GM18519 (cell line): ENCODE measurements around the gene TMEM30B.
"Not testable (repeated sequence)": the region's sequence is repeated elsewhere in the genome, so short reads cannot be mapped to it uniquely, and the experiment has no call there.

Source experiments
- ATAC-seq: cut with Tn5 transposase; IDR thresholded peaks from one replicate; pipeline ENCODE4 v1.9.1; 2021; ENCODE audit warnings: mild to moderate bottlenecking, moderate library complexity; ENCODE audit not compliant: unreplicated experiment, low FRiP score

The TMEM30B gene, protein sequence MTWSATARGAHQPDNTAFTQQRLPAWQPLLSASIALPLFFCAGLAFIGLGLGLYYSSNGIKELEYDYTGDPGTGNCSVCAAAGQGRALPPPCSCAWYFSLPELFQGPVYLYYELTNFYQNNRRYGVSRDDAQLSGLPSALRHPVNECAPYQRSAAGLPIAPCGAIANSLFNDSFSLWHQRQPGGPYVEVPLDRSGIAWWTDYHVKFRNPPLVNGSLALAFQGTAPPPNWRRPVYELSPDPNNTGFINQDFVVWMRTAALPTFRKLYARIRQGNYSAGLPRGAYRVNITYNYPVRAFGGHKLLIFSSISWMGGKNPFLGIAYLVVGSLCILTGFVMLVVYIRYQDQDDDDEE

DNA sequence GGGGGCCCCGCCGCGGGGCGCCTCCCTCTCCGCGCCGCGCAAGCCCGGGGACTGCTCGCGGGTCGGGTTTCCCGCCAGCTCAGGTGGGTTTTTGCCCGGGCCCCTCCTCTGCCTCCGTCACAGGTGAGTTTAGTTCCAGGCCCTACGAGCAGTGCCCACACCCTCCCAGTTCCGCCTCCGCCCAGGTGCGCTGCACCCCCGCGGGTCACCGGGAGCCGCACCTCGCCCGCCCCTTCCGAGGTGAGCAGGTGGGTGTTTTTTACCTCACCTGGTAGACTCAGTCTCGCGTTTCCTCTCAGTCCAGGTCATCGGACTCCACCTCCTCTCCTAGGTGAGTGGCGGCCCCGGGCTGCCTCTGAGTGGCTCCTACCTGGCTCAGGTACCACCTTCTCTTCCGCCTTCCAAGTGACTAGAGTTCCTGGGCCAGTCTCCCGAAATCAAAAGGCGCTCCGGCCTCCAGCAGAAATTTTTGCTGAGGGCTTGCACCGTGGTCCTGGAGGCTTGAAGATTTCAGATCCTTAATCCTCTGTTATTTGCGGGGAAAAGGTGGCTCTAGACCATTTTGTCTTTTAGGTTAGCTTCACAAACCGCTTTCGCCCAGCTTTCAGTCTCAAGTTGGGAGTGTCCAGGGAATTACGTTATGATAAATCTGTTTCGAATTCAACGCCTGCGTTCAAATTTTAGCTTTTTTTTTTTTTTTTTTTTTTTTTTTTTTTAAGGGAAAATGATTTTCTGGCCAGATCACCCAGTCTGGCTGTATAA is at the start of gene TMEM30B:
TSS of gene TMEM30B (minus strand) at position 153 of the 762 bp plus-strand sequence. CDS start 191 bp downstream, outside the sequence.
- no peak for ATAC-seq

DNA sequence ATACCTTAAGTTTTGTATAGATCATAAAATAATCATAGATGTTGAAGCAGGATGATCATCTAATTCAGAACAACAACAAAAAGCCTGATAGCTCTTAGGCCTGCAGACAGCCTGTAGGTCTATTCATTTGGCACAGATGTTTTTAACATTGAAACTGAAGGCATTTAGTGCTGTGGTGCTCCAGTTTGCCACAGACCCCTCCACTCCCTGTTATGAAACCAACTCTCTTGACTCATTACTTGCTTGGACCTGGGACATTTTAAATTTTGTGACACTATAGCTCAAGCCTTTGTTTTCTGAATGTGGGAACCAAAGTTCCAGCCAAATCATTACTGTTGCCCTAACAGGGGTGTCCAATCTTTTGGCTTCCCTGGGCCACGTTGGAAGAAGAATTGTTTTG is 49.4 kb upstream of the TMEM30B start:
- peak; percentile 42 for ATAC-seq

DNA sequence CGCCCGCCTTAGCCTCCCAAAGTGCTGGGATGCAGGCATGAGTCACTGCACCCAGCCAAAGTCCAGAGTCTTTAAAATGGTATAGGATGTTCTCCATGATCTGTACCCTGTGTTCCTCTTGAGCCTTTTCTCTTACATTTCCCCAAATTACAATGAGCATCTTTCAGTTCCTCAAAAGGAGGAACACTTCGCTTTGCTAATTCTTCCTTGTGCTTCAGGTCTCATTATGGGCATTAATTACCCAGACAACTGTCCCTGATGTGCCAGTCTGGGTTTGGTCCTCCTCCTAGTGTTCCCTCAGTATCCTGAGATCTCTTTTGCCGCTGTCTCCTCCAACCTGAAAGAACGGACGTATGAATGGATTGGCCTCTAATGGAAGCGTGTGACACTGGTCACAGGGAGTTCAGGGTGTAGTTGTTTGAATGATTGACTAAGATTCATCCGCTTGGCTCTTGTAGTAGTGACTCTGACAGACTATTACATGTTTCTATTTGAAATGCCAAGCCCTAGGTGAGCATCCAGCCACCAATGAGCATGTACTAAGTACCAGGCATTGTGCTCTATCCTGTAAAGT is 48.4 kb upstream of the TMEM30B start:
- ATAC-seq: no peak

DNA sequence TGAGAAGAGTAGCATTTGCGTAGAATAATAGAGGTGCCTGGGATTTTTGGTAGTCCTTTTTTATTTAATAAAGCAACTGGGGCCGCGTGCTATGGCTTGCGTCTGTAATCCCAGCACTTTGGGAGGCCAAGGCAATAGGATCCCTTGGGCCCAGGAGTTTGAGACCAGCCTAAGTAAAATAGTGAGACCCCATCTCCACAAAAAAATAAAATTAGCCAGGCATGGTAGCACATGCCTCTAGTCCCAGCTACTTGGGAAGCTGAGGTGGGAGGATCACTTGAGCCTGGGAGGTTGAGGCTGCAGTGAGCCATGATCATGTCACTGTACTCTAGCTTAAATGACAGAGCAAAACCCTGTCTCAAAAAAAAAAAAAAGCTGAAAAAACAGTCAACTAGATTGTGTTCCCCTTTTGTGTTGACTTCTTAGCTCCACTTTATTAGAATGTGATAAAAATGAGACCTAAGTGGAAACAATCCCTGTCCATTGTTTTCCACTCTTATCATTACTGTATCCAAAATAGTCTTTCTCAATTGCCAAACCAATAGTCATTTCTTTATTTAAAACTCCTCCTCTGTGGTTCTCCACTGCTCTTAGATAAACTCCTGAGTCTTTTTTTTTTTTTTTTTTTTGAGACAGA is 47.6 kb upstream of the TMEM30B start:
- ATAC-seq: no peak

DNA sequence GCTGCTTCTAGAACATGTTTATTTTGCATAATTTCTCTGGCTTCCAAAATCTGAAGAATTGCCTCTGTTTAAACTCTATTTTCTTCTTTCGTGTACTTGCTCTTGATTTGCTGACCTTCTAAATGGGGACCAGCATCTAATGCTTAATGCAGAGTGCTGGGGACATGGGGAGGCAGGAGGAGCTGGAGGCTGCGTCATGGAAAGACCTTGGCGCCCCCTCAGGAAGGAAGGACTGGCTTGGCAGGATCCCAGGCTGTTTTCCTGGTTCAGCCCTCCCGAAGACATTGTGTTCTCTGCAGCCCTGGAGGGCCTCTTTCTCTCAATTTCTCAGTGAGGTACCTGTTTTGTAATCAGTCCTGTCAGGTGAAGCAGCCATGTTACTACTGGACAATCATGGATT is 45.7 kb upstream of the TMEM30B start:
- no peak for ATAC-seq

DNA sequence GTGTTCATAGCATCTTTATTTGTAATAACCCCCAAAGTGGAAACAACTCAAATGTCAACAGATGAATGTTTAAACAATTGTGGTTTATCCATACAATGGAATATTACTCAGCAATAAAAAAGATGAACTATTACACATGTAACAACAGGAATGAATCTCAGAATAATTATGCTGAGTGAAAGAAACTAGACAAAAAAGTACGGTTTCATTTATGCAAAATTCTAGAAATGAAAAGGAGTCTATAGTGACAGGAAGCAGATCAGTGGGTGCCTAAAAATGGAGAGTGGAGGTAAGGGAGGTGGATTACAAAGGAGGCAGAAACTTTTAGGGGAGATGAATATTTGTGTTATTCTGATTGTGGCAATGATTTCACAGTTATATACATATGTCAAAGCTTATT is 45.0 kb upstream of the TMEM30B start:
- no peak for ATAC-seq

DNA sequence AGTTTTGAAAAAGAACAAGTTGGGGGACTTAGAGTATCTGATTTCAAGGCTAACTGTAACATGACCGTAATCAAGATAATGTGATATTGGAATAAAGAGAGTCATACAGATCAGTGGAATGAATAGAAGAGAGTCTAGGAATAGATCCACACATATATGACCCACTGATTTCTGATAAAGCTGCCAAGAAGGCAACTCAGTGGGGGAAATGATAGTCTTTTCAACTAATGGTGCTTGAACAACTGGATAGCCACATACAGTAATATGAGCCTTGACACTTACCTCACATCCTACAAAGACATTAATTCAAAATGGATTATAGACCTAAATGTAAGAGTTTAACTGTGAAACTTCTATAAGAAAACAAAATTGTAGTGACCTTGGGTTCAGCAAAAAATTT is 44.0 kb upstream of the TMEM30B start:
- no peak for ATAC-seq

DNA sequence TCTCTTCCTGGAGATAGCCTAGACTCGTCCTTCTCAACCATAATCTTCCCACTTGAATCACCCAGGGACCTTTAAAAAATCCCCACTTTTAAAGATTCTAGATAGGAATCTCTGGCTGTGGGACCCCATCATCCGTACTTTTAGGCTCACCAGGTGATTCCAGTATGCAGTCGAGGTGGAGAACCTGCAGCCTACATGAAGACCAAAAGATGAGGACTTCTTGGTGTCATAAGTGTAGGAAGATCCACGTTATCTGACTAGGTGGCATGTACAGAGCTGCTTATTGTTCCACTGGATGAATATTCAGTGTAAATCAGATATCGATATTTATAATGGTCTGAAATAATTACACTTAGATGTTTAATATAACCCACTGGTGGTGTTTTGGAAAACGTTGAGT is 42.8 kb upstream of the TMEM30B start:
- ATAC-seq: no peak

DNA sequence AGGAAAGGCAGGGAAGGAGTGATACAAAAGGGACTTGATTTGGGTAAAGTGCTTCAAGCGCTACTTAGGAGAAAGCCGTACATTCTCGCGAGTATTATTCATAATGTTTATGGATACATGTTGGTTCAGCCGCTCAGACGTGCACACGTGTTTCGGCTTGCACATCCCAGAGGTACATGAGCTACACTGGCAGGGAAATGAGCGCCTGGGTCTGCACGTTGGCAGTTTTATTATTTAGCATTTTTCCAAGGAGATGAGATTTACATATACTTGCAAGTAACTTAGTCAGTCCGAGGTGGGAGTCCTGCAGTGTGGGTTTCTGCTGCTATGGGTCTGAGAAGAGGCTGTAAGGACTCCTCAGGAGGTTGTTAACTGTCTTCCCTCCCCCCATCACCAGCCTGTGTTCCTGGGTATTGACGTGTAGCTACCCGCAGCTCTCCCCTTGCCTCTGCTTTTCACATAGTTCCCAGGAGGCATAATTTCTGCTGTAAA is 41.7 kb upstream of the TMEM30B start:
- ATAC-seq: no peak

DNA sequence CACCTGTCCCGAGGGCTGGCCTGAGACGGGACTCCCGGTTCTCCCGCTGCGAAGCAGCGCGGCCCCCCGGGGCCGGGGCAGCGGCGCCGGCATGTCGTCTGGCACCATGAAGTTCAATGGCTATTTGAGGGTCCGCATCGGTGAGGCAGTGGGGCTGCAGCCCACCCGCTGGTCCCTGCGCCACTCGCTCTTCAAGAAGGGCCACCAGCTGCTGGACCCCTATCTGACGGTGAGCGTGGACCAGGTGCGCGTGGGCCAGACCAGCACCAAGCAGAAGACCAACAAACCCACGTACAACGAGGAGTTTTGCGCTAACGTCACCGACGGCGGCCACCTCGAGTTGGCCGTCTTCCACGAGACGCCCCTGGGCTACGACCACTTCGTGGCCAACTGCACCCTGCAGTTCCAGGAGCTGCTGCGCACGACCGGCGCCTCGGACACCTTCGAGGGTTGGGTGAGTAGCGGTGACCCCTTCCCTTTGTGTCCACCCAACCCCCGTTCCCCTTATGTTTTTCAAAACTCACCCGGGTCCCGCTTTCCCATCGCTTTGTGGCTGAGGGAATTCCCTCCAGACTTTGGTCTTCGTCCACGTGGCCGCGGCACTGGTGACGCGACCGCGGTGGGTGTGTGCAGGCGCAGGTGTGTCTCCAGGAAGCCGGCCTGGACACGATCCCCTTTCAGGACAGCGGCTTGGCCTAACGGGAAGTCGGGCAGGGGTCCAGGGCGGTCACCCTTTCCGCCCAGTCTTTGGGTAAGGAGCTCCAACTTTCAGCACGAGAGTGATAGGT is 41.1 kb upstream of the TMEM30B start:
- no peak for ATAC-seq

DNA sequence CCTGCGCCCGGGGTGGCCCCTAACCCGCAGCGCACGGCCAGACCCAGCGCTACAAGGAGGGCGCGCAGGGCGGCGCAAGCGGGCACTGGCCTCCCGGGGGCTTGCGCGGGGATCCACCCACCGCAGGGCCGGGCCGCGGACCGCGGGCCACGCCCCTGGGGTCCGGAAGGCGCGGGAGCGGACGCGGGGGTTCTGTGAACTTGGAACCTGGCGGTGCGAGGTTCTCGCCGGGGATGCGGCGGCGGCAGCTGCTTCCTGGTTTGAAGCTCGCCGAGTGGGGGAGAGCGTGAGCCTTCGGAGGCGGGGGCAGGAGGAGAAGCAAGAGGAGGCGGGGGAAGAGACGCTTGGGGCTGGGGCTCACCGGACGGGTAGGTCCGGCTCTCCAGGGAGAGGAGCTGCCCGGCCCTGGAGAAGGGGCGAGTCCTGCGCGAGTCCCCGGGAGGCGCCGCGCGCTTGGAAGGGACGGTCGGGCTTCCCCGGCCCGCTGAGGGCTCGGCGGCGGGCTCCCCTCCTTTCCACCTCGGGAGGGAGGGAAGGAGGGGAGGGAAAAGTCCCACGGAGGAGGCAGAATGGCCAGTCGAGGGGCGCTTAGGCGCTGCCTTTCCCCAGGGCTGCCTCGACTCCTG is 40.4 kb upstream of the TMEM30B start, which contains the start of gene PRKCH:
TSS of gene PRKCH (plus strand) at position 195 of the 626 bp plus-strand sequence. CDS start 523 bp downstream, outside the sequence.
- no peak for ATAC-seq

DNA sequence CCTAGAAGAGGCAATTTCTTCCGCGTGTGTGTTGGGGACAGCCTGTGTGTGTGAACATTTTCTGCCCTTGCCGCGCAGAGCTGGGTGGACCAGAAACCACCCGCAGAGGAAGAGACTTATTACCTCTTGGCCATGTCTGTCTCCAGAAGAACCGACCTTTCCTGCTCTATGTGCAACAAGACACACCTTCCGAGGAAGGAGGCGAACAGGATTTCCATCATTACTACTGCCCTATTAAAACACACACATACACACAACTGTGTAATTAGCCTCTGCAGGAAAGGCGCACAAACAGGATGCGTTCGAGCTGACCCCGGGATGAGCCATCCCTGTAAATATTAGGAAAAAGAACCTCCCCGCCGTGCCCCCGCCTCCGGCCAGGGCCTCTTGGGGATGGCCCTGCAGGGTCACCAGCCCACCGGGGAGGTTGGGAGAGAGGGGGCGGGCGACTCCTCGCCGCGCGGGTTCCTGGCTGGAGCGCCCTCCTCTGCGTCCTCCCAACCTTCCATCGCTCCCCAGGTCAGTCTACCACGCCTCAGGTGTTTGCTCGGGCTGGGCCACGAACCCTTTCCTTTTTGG is 39.8 kb upstream of the TMEM30B start:
- ATAC-seq: no peak

DNA sequence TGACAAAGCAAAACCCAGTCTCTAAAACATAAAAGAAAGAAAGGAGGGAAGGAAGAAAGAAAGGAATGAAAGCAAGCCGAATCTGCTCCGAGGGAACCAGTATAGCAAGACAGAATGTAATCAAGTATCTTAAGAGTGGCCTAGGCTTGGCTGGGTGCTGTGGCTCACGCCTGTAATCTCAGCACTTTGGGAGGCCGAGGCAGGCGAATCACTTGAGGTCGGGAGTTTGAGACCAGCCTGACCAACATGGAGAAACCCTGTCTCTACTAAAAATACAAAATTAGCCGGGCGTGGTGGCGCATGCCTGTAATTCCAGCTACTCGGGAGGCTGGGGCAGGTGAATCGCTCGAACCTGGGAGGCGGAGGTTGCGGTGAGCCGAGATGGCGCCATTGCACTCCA is 39.0 kb upstream of the TMEM30B start:
- not testable (repeated sequence) for ATAC-seq

DNA sequence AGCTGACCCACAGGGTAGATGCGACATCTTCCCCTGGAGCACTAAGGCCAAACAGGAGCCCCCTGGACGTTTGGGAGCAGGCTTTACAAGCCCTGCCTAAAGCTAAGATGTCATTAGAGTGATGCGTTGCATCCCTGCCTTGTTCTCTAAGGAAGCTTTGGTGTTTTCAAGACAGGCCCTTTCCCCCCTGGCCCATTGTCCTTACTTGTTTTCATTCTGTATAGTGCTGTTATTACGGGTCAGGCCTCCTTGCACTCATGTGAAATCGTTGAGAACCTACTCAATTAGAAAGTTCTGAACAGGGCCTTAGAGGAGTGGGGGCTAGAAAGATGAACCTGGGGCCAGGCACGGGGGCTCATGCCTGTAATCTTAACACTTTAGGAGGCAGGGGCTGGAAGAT is 38.6 kb upstream of the TMEM30B start:
- ATAC-seq: no peak

DNA sequence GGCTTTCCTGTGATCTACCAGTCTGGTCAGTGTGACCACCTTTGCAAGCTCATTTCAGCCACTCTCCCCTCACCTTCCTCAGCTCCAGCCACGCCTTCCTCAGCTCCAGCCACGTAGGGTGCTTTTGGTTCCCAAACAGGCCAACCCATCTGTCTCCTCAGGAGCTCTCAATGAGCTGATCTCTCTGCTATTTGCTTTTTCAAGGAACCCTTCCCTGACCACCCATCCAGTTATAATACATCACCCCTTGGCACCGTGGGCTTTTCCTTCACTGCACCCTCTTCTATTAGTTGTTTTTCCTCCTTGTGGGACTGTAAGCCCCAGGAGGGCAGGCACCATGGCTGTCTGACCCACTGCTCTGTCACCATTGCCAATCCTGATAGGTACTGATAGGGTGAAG is 37.9 kb upstream of the TMEM30B start:
- no peak for ATAC-seq

DNA sequence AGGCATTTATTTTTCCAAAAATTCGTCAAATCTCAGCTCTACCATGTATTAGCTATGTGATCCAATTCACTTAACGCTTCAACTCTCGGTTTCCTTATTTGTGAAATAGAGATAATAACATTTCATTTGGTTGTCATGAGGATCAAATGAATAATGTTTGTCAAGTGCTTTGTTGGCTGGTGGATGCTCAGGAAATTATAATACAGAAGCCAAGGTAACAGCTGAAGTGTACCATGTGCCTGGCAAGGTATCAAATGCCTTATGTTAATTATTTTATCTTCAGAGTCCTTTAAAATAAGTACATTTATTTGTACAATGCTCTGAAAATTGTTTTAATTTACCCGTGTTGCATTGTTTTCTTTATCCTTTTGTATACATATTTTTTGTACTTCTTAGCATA is 34.2 kb upstream of the TMEM30B start:
- ATAC-seq: no peak

DNA sequence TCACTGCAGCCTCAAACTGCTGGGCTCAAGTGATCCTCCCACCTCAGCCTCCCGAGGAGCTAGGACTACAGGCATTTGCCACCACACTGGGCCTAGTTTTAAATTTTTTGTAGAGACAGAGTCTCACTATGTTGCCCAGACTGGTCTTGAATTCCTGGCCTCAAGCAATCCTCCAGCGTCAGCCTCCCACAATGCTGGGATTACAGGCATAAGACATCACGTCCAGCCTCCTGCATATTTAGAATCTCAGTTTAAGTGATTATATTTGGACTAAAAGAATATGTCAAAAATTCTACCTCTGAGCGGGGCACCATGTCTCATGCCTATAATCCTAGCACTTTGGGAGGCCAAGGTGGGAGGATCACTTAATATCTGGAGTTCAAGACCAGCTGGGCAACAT is 27.6 kb upstream of the TMEM30B start:
- not testable (repeated sequence) for ATAC-seq

DNA sequence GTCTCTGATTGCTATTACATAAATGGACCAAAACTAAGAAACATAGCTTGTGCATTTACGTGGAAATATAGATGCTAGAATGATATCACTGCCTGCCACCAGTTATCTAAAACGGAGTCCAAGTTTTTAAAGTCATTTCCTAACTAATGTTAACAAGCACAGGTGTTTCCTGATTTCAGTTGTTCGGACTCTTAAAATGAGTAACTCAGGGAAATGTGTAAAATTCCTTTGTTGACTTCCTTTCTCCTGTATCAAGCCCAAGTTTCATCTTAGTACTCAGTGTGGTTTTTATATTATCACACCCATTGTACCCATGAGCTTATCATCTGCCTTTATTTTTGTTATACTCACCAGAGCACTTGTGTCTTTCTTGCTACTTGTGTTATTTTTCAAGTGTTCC is 27.1 kb upstream of the TMEM30B start:
- no peak for ATAC-seq

DNA sequence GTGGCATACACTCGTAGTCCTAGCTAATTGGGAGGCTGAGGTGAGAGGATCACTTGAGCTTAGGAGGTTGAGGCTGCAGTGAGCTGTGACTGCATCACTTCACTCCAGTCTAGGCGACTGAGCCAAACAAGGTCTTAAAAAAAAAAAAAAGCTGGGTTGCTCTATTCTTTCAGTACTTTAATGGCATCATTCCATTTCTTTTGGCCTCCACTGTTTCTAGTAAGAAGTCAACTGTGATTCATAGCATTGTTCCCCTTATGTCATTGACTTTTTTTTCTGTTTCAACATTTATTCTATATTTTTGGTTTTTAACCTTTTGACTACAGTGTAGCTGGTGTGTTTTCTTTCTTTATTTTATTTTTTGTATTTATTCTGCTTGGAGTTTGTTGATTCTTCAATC is 23.6 kb upstream of the TMEM30B start:
- ATAC-seq: no peak
